Measurements from ENCODE around the gene BPIFB4.

The BPIFB4 gene

GRCh38 chr20:33079259-33079658, at the start of gene BPIFB4:
Gene BPIFB4, plus strand, starts transcription at chr20:33079643. Its CDS starts 1,884 bp downstream, at chr20:33081527.
- no peak within 1 kb of the TSS for H3K9ac ChIP-seq (ENCODE audit: low read length)
- no peak within 1 kb of the TSS for H3K27ac ChIP-seq (ENCODE audit: low read length)
- no peaks in the 10 kb centered on the region for H3K36me3 ChIP-seq (ENCODE audit: control insufficient read depth, low read depth, low read length)
- no peaks in the 10 kb centered on the region for H3K9me3 ChIP-seq (ENCODE audit: control insufficient read depth, low read depth, low read length)
- no peaks in the 10 kb centered on the region for H3K4me1 ChIP-seq (ENCODE audit: control insufficient read depth, low read depth, low read length)
- no peak within 1 kb of the TSS for H3K4me3 ChIP-seq (ENCODE audit: low read length)
- H3K27me3 ChIP-seq (ENCODE audit: control insufficient read depth, insufficient read depth, low read length) = no peaks in the 10 kb centered on the region

- H3K27ac ChIP-seq (ENCODE audit: low read length) = no peak overlapping the region
- no peak overlapping the region for H3K4me3 ChIP-seq (ENCODE audit: low read length)
- no peak overlapping the region for H3K9ac ChIP-seq (ENCODE audit: low read length)
- H3K4me1 ChIP-seq (ENCODE audit: control insufficient read depth, low read depth, low read length) = no peaks in the 10 kb centered on the region
- no peaks in the 10 kb centered on the region for H3K36me3 ChIP-seq (ENCODE audit: control insufficient read depth, low read depth, low read length)
- no peaks in the 10 kb centered on the region for H3K9me3 ChIP-seq (ENCODE audit: control insufficient read depth, low read depth, low read length)
- H3K27me3 ChIP-seq (ENCODE audit: control insufficient read depth, insufficient read depth, low read length) = no peaks in the 10 kb centered on the region
Observed at GRCh38 chr20:33030076-33030475, 49.4 kb upstream of the BPIFB4 start.

GRCh38 chr20:33030569-33030968, 48.9 kb upstream of the BPIFB4 start:
- no peaks in the 10 kb centered on the region for H3K27me3 ChIP-seq (ENCODE audit: control insufficient read depth, insufficient read depth, low read length)
- no peak overlapping the region for H3K27ac ChIP-seq (ENCODE audit: low read length)
- H3K4me3 ChIP-seq (ENCODE audit: low read length) = no peak overlapping the region
- H3K9ac ChIP-seq (ENCODE audit: low read length) = no peak overlapping the region
- H3K36me3 ChIP-seq (ENCODE audit: control insufficient read depth, low read depth, low read length) = no peaks in the 10 kb centered on the region
- no peaks in the 10 kb centered on the region for H3K4me1 ChIP-seq (ENCODE audit: control insufficient read depth, low read depth, low read length)
- H3K9me3 ChIP-seq (ENCODE audit: control insufficient read depth, low read depth, low read length) = no peaks in the 10 kb centered on the region

GRCh38 chr20:33031531-33031930, 47.9 kb upstream of the BPIFB4 start, which contains the start of gene BPIFB6:
Gene BPIFB6, plus strand, starts transcription at chr20:33031648. Its CDS starts 0 bp downstream, at chr20:33031648.
- H3K9me3 ChIP-seq (ENCODE audit: control insufficient read depth, low read depth, low read length) = no peaks in the 10 kb centered on the region
- H3K36me3 ChIP-seq (ENCODE audit: control insufficient read depth, low read depth, low read length) = no peaks in the 10 kb centered on the region
- no peaks in the 10 kb centered on the region for H3K4me1 ChIP-seq (ENCODE audit: control insufficient read depth, low read depth, low read length)

GRCh38 chr20:33032555-33032954, 46.9 kb upstream of the BPIFB4 start:
- no peaks in the 10 kb centered on the region for H3K4me1 ChIP-seq (ENCODE audit: control insufficient read depth, low read depth, low read length)
- no peak overlapping the region for H3K27ac ChIP-seq (ENCODE audit: low read length)
- H3K36me3 ChIP-seq (ENCODE audit: control insufficient read depth, low read depth, low read length) = no peaks in the 10 kb centered on the region
- H3K27me3 ChIP-seq (ENCODE audit: control insufficient read depth, insufficient read depth, low read length) = no peaks in the 10 kb centered on the region
- H3K9me3 ChIP-seq (ENCODE audit: control insufficient read depth, low read depth, low read length) = no peaks in the 10 kb centered on the region
- no peak overlapping the region for H3K4me3 ChIP-seq (ENCODE audit: low read length)
- no peak overlapping the region for H3K9ac ChIP-seq (ENCODE audit: low read length)

More at GRCh38 chr20:33031531-33031930, 47.9 kb upstream of the BPIFB4 start, which contains the start of gene BPIFB6:
- Histone ChIP-seq H3K27ac (ENCODE audit: low read length) (no peak within 1 kb of the TSS), H3K4me3 (ENCODE audit: low read length) (no peak within 1 kb of the TSS), H3K9ac (ENCODE audit: low read length) (no peak within 1 kb of the TSS), H3K27me3 (ENCODE audit: control insufficient read depth, insufficient read depth, low read length) (no peaks in the 10 kb centered on the region)

- Histone ChIP-seq H3K4me3 (ENCODE audit: low read length) (no peak overlapping the region), H3K36me3 (ENCODE audit: control insufficient read depth, low read depth, low read length) (no peaks in the 10 kb centered on the region), H3K27me3 (ENCODE audit: control insufficient read depth, insufficient read depth, low read length) (no peaks in the 10 kb centered on the region), H3K9ac (ENCODE audit: low read length) (no peak overlapping the region), H3K4me1 (ENCODE audit: control insufficient read depth, low read depth, low read length) (no peaks in the 10 kb centered on the region), H3K27ac (ENCODE audit: low read length) (no peak overlapping the region), H3K9me3 (ENCODE audit: control insufficient read depth, low read depth, low read length) (no peaks in the 10 kb centered on the region)
Observed at GRCh38 chr20:33033381-33033780, 46.1 kb upstream of the BPIFB4 start.

- H3K9ac ChIP-seq (ENCODE audit: low read length) = no peak overlapping the region
- H3K27me3 ChIP-seq (ENCODE audit: control insufficient read depth, insufficient read depth, low read length) = no peaks in the 10 kb centered on the region
- no peak overlapping the region for H3K4me3 ChIP-seq (ENCODE audit: low read length)
- H3K36me3 ChIP-seq (ENCODE audit: control insufficient read depth, low read depth, low read length) = no peaks in the 10 kb centered on the region
- H3K27ac ChIP-seq (ENCODE audit: low read length) = no peak overlapping the region
- no peaks in the 10 kb centered on the region for H3K4me1 ChIP-seq (ENCODE audit: control insufficient read depth, low read depth, low read length)
- H3K9me3 ChIP-seq (ENCODE audit: control insufficient read depth, low read depth, low read length) = no peaks in the 10 kb centered on the region
Observed at GRCh38 chr20:33034115-33034514, 45.3 kb upstream of the BPIFB4 start.

- Histone ChIP-seq H3K9me3 (ENCODE audit: control insufficient read depth, low read depth, low read length) (no peaks in the 10 kb centered on the region), H3K27ac (ENCODE audit: low read length) (no peak overlapping the region), H3K4me1 (ENCODE audit: control insufficient read depth, low read depth, low read length) (no peaks in the 10 kb centered on the region), H3K27me3 (ENCODE audit: control insufficient read depth, insufficient read depth, low read length) (no peaks in the 10 kb centered on the region), H3K4me3 (ENCODE audit: low read length) (no peak overlapping the region), H3K9ac (ENCODE audit: low read length) (no peak overlapping the region), H3K36me3 (ENCODE audit: control insufficient read depth, low read depth, low read length) (no peaks in the 10 kb centered on the region)
Observed at GRCh38 chr20:33034901-33035492, 44.4 kb upstream of the BPIFB4 start.

GRCh38 chr20:33037456-33037855, 42.0 kb upstream of the BPIFB4 start:
- Histone ChIP-seq H3K9ac (ENCODE audit: low read length) (no peak overlapping the region), H3K9me3 (ENCODE audit: control insufficient read depth, low read depth, low read length) (no peaks in the 10 kb centered on the region), H3K27me3 (ENCODE audit: control insufficient read depth, insufficient read depth, low read length) (no peaks in the 10 kb centered on the region), H3K36me3 (ENCODE audit: control insufficient read depth, low read depth, low read length) (no peaks in the 10 kb centered on the region), H3K27ac (ENCODE audit: low read length) (no peak overlapping the region), H3K4me1 (ENCODE audit: control insufficient read depth, low read depth, low read length) (no peaks in the 10 kb centered on the region), H3K4me3 (ENCODE audit: low read length) (no peak overlapping the region)

- H3K36me3 ChIP-seq (ENCODE audit: control insufficient read depth, low read depth, low read length) = no peaks in the 10 kb centered on the region
- no peak overlapping the region for H3K27ac ChIP-seq (ENCODE audit: low read length)
- no peak overlapping the region for H3K4me3 ChIP-seq (ENCODE audit: low read length)
- no peaks in the 10 kb centered on the region for H3K4me1 ChIP-seq (ENCODE audit: control insufficient read depth, low read depth, low read length)
- H3K9me3 ChIP-seq (ENCODE audit: control insufficient read depth, low read depth, low read length) = no peaks in the 10 kb centered on the region
- H3K9ac ChIP-seq (ENCODE audit: low read length) = no peak overlapping the region
- no peaks in the 10 kb centered on the region for H3K27me3 ChIP-seq (ENCODE audit: control insufficient read depth, insufficient read depth, low read length)
Observed at GRCh38 chr20:33038243-33038642, 41.2 kb upstream of the BPIFB4 start.

- Histone ChIP-seq H3K4me1 (ENCODE audit: control insufficient read depth, low read depth, low read length) (no peaks in the 10 kb centered on the region), H3K9ac (ENCODE audit: low read length) (no peak overlapping the region), H3K4me3 (ENCODE audit: low read length) (no peak overlapping the region), H3K27me3 (ENCODE audit: control insufficient read depth, insufficient read depth, low read length) (no peaks in the 10 kb centered on the region), H3K27ac (ENCODE audit: low read length) (no peak overlapping the region), H3K9me3 (ENCODE audit: control insufficient read depth, low read depth, low read length) (no peaks in the 10 kb centered on the region), H3K36me3 (ENCODE audit: control insufficient read depth, low read depth, low read length) (no peaks in the 10 kb centered on the region)
Observed at GRCh38 chr20:33042430-33042829, 37.0 kb upstream of the BPIFB4 start.

GRCh38 chr20:33042983-33043730, 36.3 kb upstream of the BPIFB4 start:
- H3K4me1 ChIP-seq (ENCODE audit: control insufficient read depth, low read depth, low read length) = no peaks in the 10 kb centered on the region
- H3K9me3 ChIP-seq (ENCODE audit: control insufficient read depth, low read depth, low read length) = no peaks in the 10 kb centered on the region
- H3K36me3 ChIP-seq (ENCODE audit: control insufficient read depth, low read depth, low read length) = no peaks in the 10 kb centered on the region
- no peak overlapping the region for H3K27ac ChIP-seq (ENCODE audit: low read length)
- no peaks in the 10 kb centered on the region for H3K27me3 ChIP-seq (ENCODE audit: control insufficient read depth, insufficient read depth, low read length)
- H3K9ac ChIP-seq (ENCODE audit: low read length) = no peak overlapping the region
- no peak overlapping the region for H3K4me3 ChIP-seq (ENCODE audit: low read length)
